Liver (tissue), 9 donors: Measurements from ENCODE around the gene UBR7. TPM values are rescaled to one million over a fixed set of nuclear protein-coding genes. Genes with fewer than 3 reads are reported as not detected.

Source experiments
- DNase-seq: peaks from one replicate; pipeline ENCODE4 v3.0.0-alpha.2; 2017; ENCODE audit warnings: low spot score
- H3K27ac ChIP-seq, 2 donors: one replicate each; pipeline ENCODE4 v1.7.0; 2013; ENCODE audit warnings: inconsistent platforms in 2 of 2, low read length in 2 of 2, control low read depth in 1 of 2, low read depth in 1 of 2, mild to moderate bottlenecking in 1 of 2
- H3K27me3 ChIP-seq, 4 donors: one replicate each; pipeline versions ENCODE4 v1.6.1 to v1.7.0; 2013; ENCODE audit warnings: low read length in 3 of 4, inconsistent platforms in 1 of 4, mild to moderate bottlenecking in 1 of 4, moderate library complexity in 1 of 4; ENCODE audit not compliant: control insufficient read depth in 4 of 4, insufficient read depth in 4 of 4
- H3K36me3 ChIP-seq, 4 donors: one replicate each; pipeline versions ENCODE4 v1.6.1 to v1.7.0; 2013; ENCODE audit warnings: low read length in 3 of 4, mild to moderate bottlenecking in 3 of 4, low read depth in 1 of 4, moderate library complexity in 1 of 4; ENCODE audit not compliant: control insufficient read depth in 4 of 4, insufficient read depth in 3 of 4
- H3K4me1 ChIP-seq, 4 donors: one replicate each; pipeline versions ENCODE4 v1.6.1 to v1.7.0; 2013; ENCODE audit warnings: low read length in 3 of 4, mild to moderate bottlenecking in 3 of 4, moderate library complexity in 1 of 4; ENCODE audit not compliant: control insufficient read depth in 4 of 4, insufficient read depth in 4 of 4
- H3K4me3 ChIP-seq, 3 donors: one replicate each; pipeline versions ENCODE4 v1.6.1 to v1.7.0; 2013; ENCODE audit warnings: low read length in 3 of 3, control low read depth in 1 of 3, low read depth in 1 of 3, mild to moderate bottlenecking in 1 of 3
- H3K9ac ChIP-seq, 2 donors: one replicate each; pipeline ENCODE4 v1.7.0; 2013; ENCODE audit warnings: low read length in 2 of 2, mild to moderate bottlenecking in 2 of 2, moderate library complexity in 2 of 2, control low read depth in 1 of 2, low read depth in 1 of 2
- H3K9me3 ChIP-seq, 4 donors: one replicate each; pipeline versions ENCODE4 v1.6.1 to v1.7.0; 2013; ENCODE audit warnings: low read length in 3 of 4; ENCODE audit not compliant: control insufficient read depth in 4 of 4
- CTCF ChIP-seq: fragments of 150-350 bp; IDR thresholded peaks from 2 replicates; pipeline ENCODE4 v1.5.1; 2017; ENCODE audit warnings: improper control_type of control experiment, low read depth, low read length; ENCODE audit not compliant: missing input control
- EGR1 ChIP-seq, 2 donors: IDR thresholded peaks; 2 replicates each; pipeline ENCODE4 v1.6.1; 2016 to 2018; ENCODE audit warnings: antibody characterized with exemption in 2 of 2, low read depth in 2 of 2
- FOXA1 ChIP-seq: IDR thresholded peaks from 2 replicates; pipeline ENCODE4 v1.6.1; 2016; ENCODE audit warnings: antibody characterized with exemption
- FOXA2 ChIP-seq: IDR thresholded peaks from 2 replicates; pipeline ENCODE4 v1.6.1; 2016; ENCODE audit warnings: antibody characterized with exemption
- GABPA ChIP-seq, 2 donors: IDR thresholded peaks in 1 of 2; conservative IDR thresholded peaks in 1 of 2; 2 replicates each; pipeline ENCODE4 v1.6.1; 2016; ENCODE audit warnings: antibody characterized with exemption in 2 of 2, mild to moderate bottlenecking in 1 of 2, moderate library complexity in 1 of 2
- HNF4A ChIP-seq, 2 donors: conservative IDR thresholded peaks; 2 replicates each; pipeline ENCODE4 v1.6.1; 2016; ENCODE audit warnings: antibody characterized with exemption in 2 of 2, mild to moderate bottlenecking in 2 of 2
- HNF4G ChIP-seq: IDR thresholded peaks from 2 replicates; pipeline ENCODE4 v1.6.1; 2016; ENCODE audit warnings: antibody characterized with exemption
- JUND ChIP-seq, 2 donors: IDR thresholded peaks; 2 replicates each; pipeline ENCODE4 v1.6.1; 2016; ENCODE audit warnings: antibody characterized with exemption in 2 of 2
- RAD21 ChIP-seq, 2 donors: IDR thresholded peaks; 2 replicates each; pipeline ENCODE4 v1.6.1; 2016; ENCODE audit warnings: antibody characterized with exemption in 2 of 2, mild to moderate bottlenecking in 2 of 2
- REST ChIP-seq: IDR thresholded peaks from 2 replicates; pipeline ENCODE4 v1.6.1; 2016; ENCODE audit warnings: antibody characterized with exemption, mild to moderate bottlenecking
- RXRA ChIP-seq, 2 donors: IDR thresholded peaks; 2 replicates each; pipeline ENCODE4 v1.6.1; 2017 to 2018; ENCODE audit warnings: antibody characterized with exemption in 2 of 2, mild to moderate bottlenecking in 1 of 2
- SP1 ChIP-seq: IDR thresholded peaks from 2 replicates; pipeline ENCODE4 v1.6.1; 2018; ENCODE audit warnings: antibody characterized with exemption, mild to moderate bottlenecking
- TAF1 ChIP-seq: conservative IDR thresholded peaks from 2 replicates; pipeline ENCODE4 v1.6.1; 2016; ENCODE audit warnings: antibody characterized with exemption, mild to moderate bottlenecking
- YY1 ChIP-seq: IDR thresholded peaks from 2 replicates; pipeline ENCODE4 v1.6.1; 2016; ENCODE audit warnings: antibody characterized with exemption, mild to moderate bottlenecking
- ZBTB33 ChIP-seq: IDR thresholded peaks from 2 replicates; pipeline ENCODE4 v1.6.1; 2016; ENCODE audit warnings: antibody characterized with exemption
- WGBS: extraction: QIAGEN DNeasy Blood & Tissue Kit; methylation state at CpG from one replicate; pipeline ENCODE4 v1.1.7; 2013; 5-methylcytosine and 5-hydroxymethylcytosine counted together
- polyA plus RNA-seq, 2 donors: library from polyadenylated mRNA; stranded (reverse) in 1 of 2; unstranded in 1 of 2; fragments of 200-250 nt in 1 of 2; fragments of >200 nt in 1 of 2; fragmentation: Nextera tagmentation in 1 of 2; extraction: Ambion mirVana in 1 of 2; gene quantifications; one replicate each; pipeline versions ENCODE4 v1.2.1 to v1.2.3, GENCODE V29; 2013 to 2015
- total RNA-seq, 2 donors: library from RNA; depleted of rRNA; stranded (reverse); fragments of >200 nt; gene quantifications; one replicate each; pipeline ENCODE4 v1.2.3, GENCODE V29; 2014
- TF ChIP-seq, protein P1 (sequence below): IDR thresholded peaks from 2 replicates; pipeline ENCODE4 v1.6.1; 2016; ENCODE audit warnings: antibody characterized with exemption
- TF ChIP-seq, protein P2 (sequence below): IDR thresholded peaks from 2 replicates; pipeline ENCODE4 v1.6.1; 2016; ENCODE audit warnings: antibody characterized with exemption
- donor health status: healthy.
- donor health status: healthy.
- donor health status: healthy.
- donor health status: healthy.
- donor health status: healthy.

The UBR7 gene
- total and polyA plus RNA-seq, 4 donors: 7.0 to 44.5 (median 10.3) TPM

- Histone ChIP-seq H3K9ac (no peak overlapping the region), H3K9me3 (no peaks in the 10 kb centered on the region), H3K4me1 (peaks cover 0 to 9% (median 5%) of the 10 kb centered on the region in 4 donors), H3K27me3 (no peaks in the 10 kb centered on the region), H3K36me3 (peaks cover 0 to 22% (median 19%) of the 10 kb centered on the region in 4 donors), H3K4me3 (peak overlapping the region in 2 of 3 donors; percentile 1 to 24), H3K27ac (no peak overlapping the region)
- no peak for DNase-seq
- 34% methylated on average over 39 of the region's 39 CpGs for WGBS
- TF ChIP-seq REST (no peak), ZBTB33 (no peak), FOXA2 (no peak), YY1 (no peak), HNF4G (no peak), GABPA (IDR thresholded peaks at IDR 0.05 in 1 of 2, conservative IDR thresholded peaks at IDR 0.05 in 1 of 2) (no peak), FOXA1 (no peak), EGR1 (IDR thresholded peaks at IDR 0.05; ENCODE audit: low read depth in 2 of 2) (no peak), RXRA (IDR thresholded peaks at IDR 0.05) (no peak), HNF4A (conservative IDR thresholded peaks at IDR 0.05) (no peak)
- TF ChIP-seq, protein P1, sequence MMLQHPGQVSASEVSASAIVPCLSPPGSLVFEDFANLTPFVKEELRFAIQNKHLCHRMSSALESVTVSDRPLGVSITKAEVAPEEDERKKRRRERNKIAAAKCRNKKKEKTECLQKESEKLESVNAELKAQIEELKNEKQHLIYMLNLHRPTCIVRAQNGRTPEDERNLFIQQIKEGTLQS: no peak
Observed at GRCh38 chr14:93231129-93231979, 24.3 kb downstream of the UBR7 start.

GRCh38 chr14:93232159-93232558 is 25.1 kb downstream of the UBR7 start:
- H3K9ac ChIP-seq: no peak overlapping the region
- 64% methylated on average over 17 of the region's 17 CpGs for WGBS
- no peaks in the 10 kb centered on the region for H3K9me3 ChIP-seq
- no peak overlapping the region for H3K4me3 ChIP-seq
- no peaks in the 10 kb centered on the region for H3K27me3 ChIP-seq
- H3K27ac ChIP-seq: no peak overlapping the region
- no peak for DNase-seq
- H3K4me1 ChIP-seq: peaks cover 0 to 9% (median 5%) of the 10 kb centered on the region in 4 donors
- H3K36me3 ChIP-seq: peaks cover 0 to 17% (median 15%) of the 10 kb centered on the region in 4 donors
- no peak for TF ChIP-seq YY1
- no peak for TF ChIP-seq EGR1 (IDR thresholded peaks at IDR 0.05; ENCODE audit: low read depth in 2 of 2)
- no peak for TF ChIP-seq RAD21 (IDR thresholded peaks at IDR 0.05)
- TF ChIP-seq FOXA1: no peak
- no peak for TF ChIP-seq REST
- no peak for TF ChIP-seq JUND (IDR thresholded peaks at IDR 0.05)
- no peak for TF ChIP-seq TAF1
- no peak for TF ChIP-seq CTCF
- no peak for TF ChIP-seq RXRA (IDR thresholded peaks at IDR 0.05)
- no peak for TF ChIP-seq ZBTB33
- TF ChIP-seq, protein P2, sequence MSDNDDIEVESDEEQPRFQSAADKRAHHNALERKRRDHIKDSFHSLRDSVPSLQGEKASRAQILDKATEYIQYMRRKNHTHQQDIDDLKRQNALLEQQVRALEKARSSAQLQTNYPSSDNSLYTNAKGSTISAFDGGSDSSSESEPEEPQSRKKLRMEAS: no peak
- TF ChIP-seq SP1: no peak
